Bronchial epithelial cell (primary cell): ENCODE data around the gene CFAP65. TPM values are rescaled to one million over a fixed set of nuclear protein-coding genes. Genes with fewer than 3 reads are reported as not detected.

Experiments used
- DNase-seq: peaks from one replicate; pipeline ENCODE4 v3.0.0-alpha.2; 2010; ENCODE audit warnings: low read depth
- FAIRE-seq: peaks from 2 replicates; lab custom pipeline; 2011; peaks lifted over from hg19 to GRCh38; lab: Jason Lieb, UNC
- H3K27me3 ChIP-seq: 2 replicates; pipeline ENCODE4 v1.5.1; 2011; ENCODE audit warnings: low read length; ENCODE audit not compliant: control insufficient read depth, insufficient read depth
- H3K36me3 ChIP-seq: 2 replicates; pipeline ENCODE4 v1.5.1; 2011; ENCODE audit warnings: low read length; ENCODE audit not compliant: control insufficient read depth, insufficient read depth
- H3K4me3 ChIP-seq: 2 replicates; pipeline ENCODE4 v1.5.1; 2011; ENCODE audit warnings: mild to moderate bottlenecking, low read depth, low read length, control low read depth
- total RNA-seq: library from RNA; depleted of rRNA; stranded (reverse); fragments of >200 nt; gene quantifications from 2 replicates; pipeline ENCODE4 v1.2.1, GENCODE V29; 2014
- TF ChIP-seq, protein P1 (sequence below): IDR thresholded peaks from 2 replicates; pipeline ENCODE4 v1.5.1; 2011; ENCODE audit warnings: mild to moderate bottlenecking, moderate library complexity, low read length, control low read depth, inconsistent platforms; ENCODE audit not compliant: insufficient read depth, severe bottlenecking

Gene CFAP65
- total RNA-seq, 1 donor from 2014 or later: not detected

DNA sequence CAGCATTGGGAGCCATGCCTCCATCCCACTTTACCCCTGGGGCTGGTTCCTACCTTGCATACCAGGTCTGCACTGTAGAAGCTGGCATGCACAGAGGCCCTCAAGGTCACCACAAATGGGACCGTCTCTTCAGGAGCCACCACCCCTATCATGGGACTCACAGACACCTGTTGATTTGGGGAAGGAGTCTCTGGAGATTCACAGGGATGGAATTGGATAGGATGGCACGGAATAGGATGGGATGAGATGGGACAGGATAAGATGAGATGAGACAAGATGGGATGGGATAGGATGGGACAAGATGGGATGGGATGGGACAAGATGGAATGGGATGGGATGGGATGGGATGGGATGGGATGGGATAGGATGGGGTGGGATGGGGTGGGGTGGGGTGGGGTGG, 32.0 kb downstream of the CFAP65 start:
- FAIRE-seq: no peak
- H3K4me3 ChIP-seq: no peak overlapping the region
- no peak for DNase-seq
- no peaks in the 10 kb centered on the region for H3K36me3 ChIP-seq
- no peaks in the 10 kb centered on the region for H3K27me3 ChIP-seq
- TF ChIP-seq, protein P1, sequence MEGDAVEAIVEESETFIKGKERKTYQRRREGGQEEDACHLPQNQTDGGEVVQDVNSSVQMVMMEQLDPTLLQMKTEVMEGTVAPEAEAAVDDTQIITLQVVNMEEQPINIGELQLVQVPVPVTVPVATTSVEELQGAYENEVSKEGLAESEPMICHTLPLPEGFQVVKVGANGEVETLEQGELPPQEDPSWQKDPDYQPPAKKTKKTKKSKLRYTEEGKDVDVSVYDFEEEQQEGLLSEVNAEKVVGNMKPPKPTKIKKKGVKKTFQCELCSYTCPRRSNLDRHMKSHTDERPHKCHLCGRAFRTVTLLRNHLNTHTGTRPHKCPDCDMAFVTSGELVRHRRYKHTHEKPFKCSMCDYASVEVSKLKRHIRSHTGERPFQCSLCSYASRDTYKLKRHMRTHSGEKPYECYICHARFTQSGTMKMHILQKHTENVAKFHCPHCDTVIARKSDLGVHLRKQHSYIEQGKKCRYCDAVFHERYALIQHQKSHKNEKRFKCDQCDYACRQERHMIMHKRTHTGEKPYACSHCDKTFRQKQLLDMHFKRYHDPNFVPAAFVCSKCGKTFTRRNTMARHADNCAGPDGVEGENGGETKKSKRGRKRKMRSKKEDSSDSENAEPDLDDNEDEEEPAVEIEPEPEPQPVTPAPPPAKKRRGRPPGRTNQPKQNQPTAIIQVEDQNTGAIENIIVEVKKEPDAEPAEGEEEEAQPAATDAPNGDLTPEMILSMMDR: no peak

DNA sequence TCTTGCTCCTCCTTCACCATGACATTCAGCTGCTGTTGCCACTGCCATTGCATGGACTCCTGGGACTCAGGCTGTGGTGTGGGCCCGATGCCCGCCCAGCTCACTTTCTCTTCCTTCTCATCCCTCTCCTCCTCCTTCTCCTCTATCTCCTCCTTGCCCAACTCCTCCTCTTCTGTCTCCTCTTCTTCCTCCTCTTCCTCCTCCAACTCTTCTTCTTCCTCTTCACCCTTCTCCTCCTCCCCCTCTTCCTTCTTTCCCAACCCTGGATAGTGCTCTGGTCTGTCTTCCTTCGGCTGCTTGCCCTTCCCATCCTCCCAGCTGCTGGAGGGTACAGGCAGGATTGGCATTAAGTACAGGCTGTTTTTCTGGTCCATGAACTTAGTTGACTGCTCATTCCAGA, 37.3 kb downstream of the CFAP65 start:
- DNase-seq: no peak
- no peak for FAIRE-seq
- Histone ChIP-seq H3K4me3 (no peak overlapping the region), H3K27me3 (peaks cover 9% of the 10 kb centered on the region), H3K36me3 (no peaks in the 10 kb centered on the region)
- TF ChIP-seq, protein P1: no peak

DNA sequence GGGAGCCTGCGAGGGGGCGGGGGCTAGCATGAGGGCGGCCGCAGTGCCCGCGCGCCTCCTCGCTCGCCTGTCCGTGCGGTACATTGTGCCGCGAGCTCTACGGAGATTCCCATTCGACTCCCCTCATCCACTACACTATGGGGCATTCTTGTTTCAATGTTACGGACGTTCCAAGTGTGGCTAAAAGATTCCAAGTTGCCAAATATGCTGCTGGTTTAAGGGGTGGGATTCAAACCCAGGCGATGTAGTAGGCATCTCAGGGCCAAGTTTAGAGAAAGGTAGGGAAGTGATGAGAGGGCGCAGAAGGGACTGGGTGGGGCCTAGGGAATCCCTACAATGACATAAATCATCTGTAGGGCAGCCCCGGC, 38.1 kb downstream of the CFAP65 start:
- peaks cover 9% of the 10 kb centered on the region for H3K27me3 ChIP-seq
- TF ChIP-seq, protein P1: no peak
- H3K4me3 ChIP-seq: no peak overlapping the region
- FAIRE-seq: no peak
- DNase-seq: no peak
- no peaks in the 10 kb centered on the region for H3K36me3 ChIP-seq

DNA sequence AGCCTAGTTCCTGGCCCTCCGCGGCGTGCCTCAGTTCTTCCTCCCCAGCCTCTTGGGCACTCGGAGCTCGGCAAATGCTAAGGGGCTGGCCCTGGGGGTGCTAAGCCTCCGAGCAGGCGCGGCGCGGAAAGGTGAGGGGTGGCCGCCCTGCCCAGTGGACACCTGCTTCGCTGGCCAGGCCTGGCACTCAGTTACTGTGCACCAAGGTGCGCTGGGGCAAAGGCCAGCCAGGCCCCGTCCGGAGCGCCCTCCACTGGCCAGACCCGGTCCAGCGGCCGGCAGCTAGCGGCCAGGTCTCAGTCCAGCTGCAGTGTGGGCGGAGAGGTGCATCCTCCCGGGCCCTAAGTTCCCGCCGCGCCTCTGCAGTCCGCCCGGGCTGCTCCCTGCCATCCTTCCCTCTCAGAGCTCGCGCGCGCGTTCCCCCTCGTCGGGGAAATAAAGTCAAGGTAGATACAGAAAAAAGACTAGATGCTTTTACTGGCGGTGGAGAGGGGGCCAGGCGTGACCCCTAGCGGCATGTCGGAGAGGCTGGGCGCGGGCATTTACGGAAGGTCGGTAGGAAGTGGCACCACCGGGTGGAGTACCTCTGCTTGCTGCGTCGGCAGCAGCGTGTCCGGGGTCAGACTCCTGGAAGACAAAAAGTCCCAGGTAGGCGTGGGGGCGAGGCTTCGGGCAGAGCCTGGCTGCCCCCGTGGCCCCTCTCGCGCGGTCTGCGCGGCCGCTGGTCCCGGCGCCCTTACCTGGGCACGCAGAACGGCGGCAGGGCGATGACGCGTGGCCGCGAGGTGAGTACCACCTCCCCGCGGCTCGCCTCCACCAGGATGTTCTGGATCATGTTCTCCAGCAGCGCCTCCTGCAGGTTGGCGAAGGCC, 38.7 kb downstream of the CFAP65 start:
- H3K27me3 ChIP-seq: peaks cover 9% of the 10 kb centered on the region
- H3K36me3 ChIP-seq: no peaks in the 10 kb centered on the region
- FAIRE-seq: no peak
- H3K4me3 ChIP-seq: peak overlapping the region; percentile 25
- TF ChIP-seq, protein P1: peak; percentile 75
- peak; percentile 48 for DNase-seq

DNA sequence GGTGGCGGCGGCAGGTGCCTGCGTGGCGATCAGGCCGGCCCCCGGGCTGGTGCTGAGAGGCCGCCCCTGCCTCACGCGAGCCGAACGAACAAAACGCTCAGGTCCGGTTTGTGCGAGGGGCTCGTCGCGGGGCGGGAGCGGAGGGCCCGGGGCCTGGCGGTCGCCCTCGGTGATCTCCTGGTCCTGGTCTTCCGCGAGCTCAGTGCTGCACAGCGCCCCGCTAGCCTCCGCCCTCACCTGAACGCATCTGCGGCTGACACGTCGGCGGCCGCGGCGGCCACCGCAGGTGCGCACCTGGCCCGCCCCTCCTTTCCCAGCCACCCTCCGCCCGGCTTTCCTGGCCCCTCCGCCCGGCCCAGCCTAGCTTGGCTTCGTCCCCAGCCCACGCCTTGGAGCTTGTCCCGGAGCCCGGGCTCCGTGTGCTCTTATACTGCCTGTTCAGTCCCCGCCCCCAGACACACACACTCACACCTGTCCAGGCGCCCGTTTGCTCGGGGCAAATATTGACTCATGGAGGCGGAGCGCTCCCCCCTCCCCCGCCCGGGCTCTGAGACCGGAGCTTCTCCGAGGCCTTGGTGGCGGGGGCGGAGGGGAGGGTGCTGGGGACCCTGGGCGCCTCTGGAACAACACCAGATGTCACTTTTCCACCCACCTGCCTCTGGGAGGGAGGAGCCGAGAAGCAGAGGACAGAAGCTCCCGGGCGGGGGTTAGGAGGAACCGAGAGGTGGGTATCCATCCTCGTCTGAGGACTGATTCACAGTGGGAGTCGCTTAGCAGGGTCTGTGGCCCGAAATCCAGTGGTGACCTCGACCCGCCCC, 39.5 kb downstream of the CFAP65 start:
- Histone ChIP-seq H3K4me3 (peak overlapping the region; percentile 25), H3K27me3 (peaks cover 9% of the 10 kb centered on the region), H3K36me3 (no peaks in the 10 kb centered on the region)
- DNase-seq (peak; percentile 76), FAIRE-seq (no peak)
- TF ChIP-seq, protein P1: no peak
